Osteoblast (primary cell): ENCODE measurements around the gene SLC46A1. TPM values are rescaled to one million over a fixed set of nuclear protein-coding genes. Genes with fewer than 3 reads are reported as not detected.

Source experiments
- total RNA-seq: library from RNA; depleted of rRNA; stranded (reverse); fragments of >200 nt; gene quantifications from 2 replicates; pipeline ENCODE4 v1.2.3, GENCODE V29; 2012

The SLC46A1 gene
- total RNA-seq, 1 donor = 8.0 TPM

Other genes with a start within 250 kb of the SLC46A1 start
- 20.6 TPM in 2 replicates for gene TMEM97, start 87.0 kb downstream of the SLC46A1 start, total RNA-seq
- 59.4 and 59.8 TPM in 2 replicates for gene IFT20, start 70.7 kb downstream of the SLC46A1 start, total RNA-seq
- gene TNFAIP1, start 70.5 kb downstream of the SLC46A1 start, total RNA-seq = 31.8 and 33.3 TPM in 2 replicates
- gene POLDIP2, start 48.7 kb downstream of the SLC46A1 start, total RNA-seq = 82.9 and 84.6 TPM in 2 replicates
- gene SEBOX, start 41.0 kb downstream of the SLC46A1 start, total RNA-seq = not detected in 2 replicates
- under 0.01 TPM in 1 of 2 replicates, not detected in the other for gene VTN, start 35.9 kb downstream of the SLC46A1 start, total RNA-seq
- gene SARM1, start 34.5 kb downstream of the SLC46A1 start, total RNA-seq = 5.8 and 5.9 TPM in 2 replicates
- not detected in 2 replicates for gene SLC13A2, start 67.4 kb upstream of the SLC46A1 start, total RNA-seq
- not detected in 2 replicates for gene FOXN1, start 100.1 kb upstream of the SLC46A1 start, total RNA-seq
- 23.2 and 25.0 TPM in 2 replicates for gene UNC119, start 146.4 kb upstream of the SLC46A1 start, total RNA-seq
- 49.9 and 54.5 TPM in 2 replicates for gene PIGS, start 165.3 kb upstream of the SLC46A1 start, total RNA-seq
- 9.4 and 17.0 TPM in 2 replicates for gene ALDOC, start 170.7 kb upstream of the SLC46A1 start, total RNA-seq
- 4.3 and 6.2 TPM in 2 replicates for gene SPAG5, start 192.8 kb upstream of the SLC46A1 start, total RNA-seq
- 4.1 and 4.3 TPM in 2 replicates for gene RSKR, start 208.0 kb upstream of the SLC46A1 start, total RNA-seq
- gene BLTP2, start 238.9 kb upstream of the SLC46A1 start, total RNA-seq = 170 and 171 TPM in 2 replicates